Prostate gland (tissue), 2 donors: ENCODE measurements around the gene ATL3. TPM values are rescaled to one million over a fixed set of nuclear protein-coding genes. Genes with fewer than 3 reads are reported as not detected.

Experiments used
- DNase-seq: peaks from one replicate; pipeline ENCODE4 v3.0.0-alpha.2; 2019; ENCODE audit warnings: low spot score
- H3K27ac ChIP-seq, 2 donors: fragments of 200-600 bp; sonication (generic); 2 replicates each; pipeline ENCODE4 v1.5.1; 2017 to 2019
- H3K27me3 ChIP-seq: fragments of 200-600 bp; sonication (generic); replicated peaks from 2 replicates; pipeline ENCODE4 v1.5.1; 2019; ENCODE audit not compliant: insufficient read depth
- H3K36me3 ChIP-seq, 2 donors: fragments of 200-600 bp; sonication (generic); 1 replicate in 1 of 2; 2 replicates in 1 of 2; pipeline versions ENCODE4 v1.5.1 to v1.8.1; 2017 to 2019
- H3K4me1 ChIP-seq: fragments of 200-600 bp; sonication (generic); replicated peaks from 2 replicates; pipeline ENCODE4 v1.5.1; 2019
- H3K4me3 ChIP-seq, 2 donors: fragments of 200-600 bp; sonication (generic); 2 replicates each; pipeline ENCODE4 v1.5.1; 2017 to 2019
- H3K9me3 ChIP-seq: fragments of 200-600 bp; sonication (generic); 2 replicates; pipeline ENCODE4 v1.5.1; 2017
- CTCF ChIP-seq, 4 experiments: fragments of 200-600 bp in 2 of 4; fragments of 450-650 bp in 2 of 4; sonication (generic) in 2 of 4; IDR thresholded peaks; 1 replicate in 3 of 4; 2 replicates in 1 of 4; pipeline ENCODE4 v1.5.1; 2016 to 2019; ENCODE audit warnings: antibody characterized with exemption in 4 of 4, mild to moderate bottlenecking in 2 of 4, moderate library complexity in 2 of 4
- POLR2A ChIP-seq: fragments of 450-650 bp; IDR thresholded peaks from one replicate; pipeline ENCODE4 v1.6.1; 2016; ENCODE audit warnings: antibody characterized with exemption, mild to moderate bottlenecking
- POLR2AphosphoS5 ChIP-seq: sonication (generic); formaldehyde crosslinking; IDR thresholded peaks from one replicate; pipeline ENCODE4 v1.6.1; 2017; ENCODE audit warnings: antibody characterized with exemption
- WGBS: methylation state at CpG from one replicate; pipeline ENCODE4 v1.1.5; 2018; 5-methylcytosine and 5-hydroxymethylcytosine counted together
- intact Hi-C: fragments of 100-400 bp; cut with DNase I; formaldehyde crosslinking; loops from one replicate; pipeline ENCODE4 v1.14.2; 2022
- total RNA-seq, 2 donors: library from RNA; depleted of rRNA; stranded (reverse); fragments of >200 nt; gene quantifications; one replicate each; pipeline ENCODE4 v1.1.0, GENCODE V29; 2016

The ATL3 gene
- total RNA-seq, 2 donors from 2014 or later: 46.7 to 64.3 TPM

- peak; percentile 17 for TF ChIP-seq POLR2AphosphoS5
- no peak for TF ChIP-seq CTCF (IDR thresholded peaks at IDR 0.05)
- TF ChIP-seq POLR2A: peak; percentile 25
- intact Hi-C loops: loop anchor here (5.0 kb wide), 1 partner anchor 77 kb away; the partner anchor contains the start of gene PLAAT4
- Histone ChIP-seq H3K4me1 (no peaks in the 10 kb centered on the region), H3K36me3 (no peaks in the 10 kb centered on the region), H3K27ac (peak within 1 kb of the TSS; percentile 33 to 66), H3K27me3 (peaks cover 2% of the 10 kb centered on the region), H3K9me3 (no peaks in the 10 kb centered on the region), H3K4me3 (peak within 1 kb of the TSS; percentile 47 to 52)
- no peak for DNase-seq
- WGBS: under 1% methylated on average over 34 of the region's 53 CpGs
Measured at GRCh38 chr11:63614136-63614671, 57.0 kb downstream of the ATL3 start, which contains the start of gene PLAAT3. PLAAT3 (minus strand) TSS chr11:63614433; CDS start chr11:63614014, 419 bp downstream.

GRCh38 chr11:63613517-63614135, 57.5 kb downstream of the ATL3 start:
- WGBS: 1% methylated on average over 42 of the region's 45 CpGs
- TF ChIP-seq POLR2A (no peak), POLR2AphosphoS5 (no peak), CTCF (IDR thresholded peaks at IDR 0.05) (no peak)
- H3K4me1 ChIP-seq: no peaks in the 10 kb centered on the region
- peaks cover 2% of the 10 kb centered on the region for H3K27me3 ChIP-seq
- no peak for DNase-seq
- peak overlapping the region; percentile 33 to 66 for H3K27ac ChIP-seq
- H3K9me3 ChIP-seq: no peaks in the 10 kb centered on the region
- intact Hi-C loops: loop anchor here (5.0 kb wide), 1 partner anchor 76 kb away; the partner anchor contains the start of gene PLAAT4
- H3K36me3 ChIP-seq: no peaks in the 10 kb centered on the region
- peak overlapping the region; percentile 47 to 52 for H3K4me3 ChIP-seq

GRCh38 chr11:63612181-63612580, 59.0 kb downstream of the ATL3 start:
- Histone ChIP-seq H3K27ac (no peak overlapping the region), H3K27me3 (no peaks in the 10 kb centered on the region), H3K9me3 (no peaks in the 10 kb centered on the region), H3K4me1 (no peaks in the 10 kb centered on the region), H3K4me3 (no peak overlapping the region), H3K36me3 (no peaks in the 10 kb centered on the region)
- TF ChIP-seq POLR2AphosphoS5 (no peak), POLR2A (no peak), CTCF (IDR thresholded peaks at IDR 0.05) (no peak)
- intact Hi-C loops: loop anchor here (5.0 kb wide), 1 partner anchor 75 kb away; the partner anchor contains the start of gene PLAAT4
- no peak for DNase-seq

GRCh38 chr11:63611395-63611747, 59.8 kb downstream of the ATL3 start:
- intact Hi-C loops: loop anchor here (5.0 kb wide), 1 partner anchor 74 kb away; the partner anchor contains the start of gene PLAAT4
- 73% methylated on average over 1 of the region's 1 CpG for WGBS
- H3K9me3 ChIP-seq: no peaks in the 10 kb centered on the region
- H3K4me1 ChIP-seq: no peaks in the 10 kb centered on the region
- no peaks in the 10 kb centered on the region for H3K27me3 ChIP-seq
- H3K27ac ChIP-seq: no peak overlapping the region
- TF ChIP-seq POLR2AphosphoS5 (no peak), POLR2A (no peak), CTCF (IDR thresholded peaks at IDR 0.05) (no peak)
- no peak for DNase-seq
- H3K36me3 ChIP-seq: no peaks in the 10 kb centered on the region
- H3K4me3 ChIP-seq: no peak overlapping the region
